GM23248 (cell line): ENCODE measurements around the gene LRP1.

Experiments
- EZH2 ChIP-seq: fragments of 200-600 bp; sonication (generic); IDR thresholded peaks from 2 replicates; pipeline ENCODE4 v1.6.1; 2018; ENCODE audit warnings: antibody characterized with exemption, mild to moderate bottlenecking; ENCODE audit not compliant: insufficient read depth, poor library complexity, severe bottlenecking
- EZH2phosphoT487 ChIP-seq: fragments of 200-600 bp; sonication (generic); IDR thresholded peaks from 2 replicates; pipeline ENCODE4 v1.6.1; 2018; ENCODE audit warnings: antibody characterized with exemption, moderate library complexity, mild to moderate bottlenecking, low read depth; ENCODE audit not compliant: insufficient read depth

DNA sequence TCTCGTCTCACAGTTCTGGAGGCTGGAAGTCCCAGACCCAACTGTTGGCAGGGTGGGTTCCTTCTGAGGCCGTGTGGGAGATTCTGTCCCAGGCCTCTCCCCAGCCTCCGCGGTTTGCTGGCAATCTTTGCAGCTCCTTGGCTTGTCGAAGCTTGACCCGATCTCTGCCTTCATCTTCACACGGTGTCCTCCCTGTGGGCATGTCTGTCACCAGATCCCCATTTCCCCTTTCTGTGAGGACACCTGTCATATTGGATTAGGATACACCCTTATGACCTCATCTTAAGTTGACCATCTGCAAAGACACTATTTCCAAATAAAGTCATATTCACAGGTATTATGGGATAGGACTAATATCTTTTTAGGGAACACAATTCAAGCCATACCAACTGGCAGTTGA lies 41.7 kb downstream of the LRP1 start:
- no peak for TF ChIP-seq EZH2
- TF ChIP-seq EZH2phosphoT487 = no peak
